ENCODE data around the gene TMEM267. TPM values are rescaled to one million over a fixed set of nuclear protein-coding genes. Genes with fewer than 3 reads are reported as not detected.

Gene TMEM267
- total RNA-seq, 4 donors from 2014 or later = 6.1 to 10.4 (median 9.2) TPM

- Histone ChIP-seq H3K9me3 (peaks cover 0 to 8% (median under 1%) of the 10 kb centered on the region in 4 donors), H3K4me1 (peaks cover 9 to 20% (median 19%) of the 10 kb centered on the region in 4 donors), H3K27me3 (no peaks in the 10 kb centered on the region), H3K4me3 (no peak overlapping the region), H3K36me3 (no peaks in the 10 kb centered on the region), H3K27ac (replicated peaks in 1 of 4) (peak overlapping the region in 2 of 4 donors; percentile 40 to 47)
- intact Hi-C loops (cut with DNase I) = no loop called here
- 70% methylated on average over 4 of the region's 4 CpGs for WGBS
- TF ChIP-seq EP300 (IDR thresholded peaks at IDR 0.05) (no peak), CTCF (IDR thresholded peaks at IDR 0.05) (no peak), POLR2A (IDR thresholded peaks at IDR 0.05; ENCODE audit: low read depth) (no peak), POLR2AphosphoS5 (IDR thresholded peaks at IDR 0.05) (no peak)
- no peak for DNase-seq (ENCODE audit: extremely low spot score)
Observed at GRCh38 chr5:43433382-43433781, 50.3 kb downstream of the TMEM267 start.

- no peak for DNase-seq (ENCODE audit: extremely low spot score)
- TF ChIP-seq CTCF (IDR thresholded peaks at IDR 0.05) = no peak
- TF ChIP-seq POLR2AphosphoS5 (IDR thresholded peaks at IDR 0.05) = peak; percentile 37 to 48
- no peak for TF ChIP-seq POLR2A (IDR thresholded peaks at IDR 0.05; ENCODE audit: low read depth)
- no peak for TF ChIP-seq EP300 (IDR thresholded peaks at IDR 0.05)
- WGBS = 50% methylated on average over 3 of the region's 3 CpGs
- Histone ChIP-seq H3K4me1 (peaks cover 9 to 20% (median 19%) of the 10 kb centered on the region in 4 donors), H3K27ac (replicated peaks in 1 of 4) (peak overlapping the region in 3 of 4 donors; percentile 20 to 60 (median 47)), H3K36me3 (no peaks in the 10 kb centered on the region), H3K27me3 (no peaks in the 10 kb centered on the region), H3K9me3 (peaks cover 0 to 2% (median 0%) of the 10 kb centered on the region in 4 donors), H3K4me3 (no peak overlapping the region)
- intact Hi-C loops (cut with DNase I) = no loop called here
Observed at GRCh38 chr5:43432486-43433375, 50.9 kb downstream of the TMEM267 start.

GRCh38 chr5:43429706-43430105 lies 54.0 kb downstream of the TMEM267 start:
- Histone ChIP-seq H3K36me3 (no peaks in the 10 kb centered on the region), H3K27ac (replicated peaks in 1 of 4) (no peak overlapping the region), H3K9me3 (no peaks in the 10 kb centered on the region), H3K4me3 (no peak overlapping the region), H3K4me1 (peaks cover 9 to 25% (median 21%) of the 10 kb centered on the region in 4 donors), H3K27me3 (no peaks in the 10 kb centered on the region)
- intact Hi-C loops (cut with DNase I) = no loop called here
- DNase-seq (ENCODE audit: extremely low spot score) = no peak
- TF ChIP-seq POLR2AphosphoS5 (IDR thresholded peaks at IDR 0.05) (no peak), EP300 (IDR thresholded peaks at IDR 0.05) (no peak), POLR2A (IDR thresholded peaks at IDR 0.05; ENCODE audit: low read depth) (no peak), CTCF (IDR thresholded peaks at IDR 0.05) (no peak)
- 93% methylated on average over 2 of the region's 2 CpGs for WGBS

GRCh38 chr5:43429016-43429415 lies 54.6 kb downstream of the TMEM267 start:
- intact Hi-C loops (cut with DNase I) = no loop called here
- H3K36me3 ChIP-seq = no peaks in the 10 kb centered on the region
- H3K27ac ChIP-seq (replicated peaks in 1 of 4) = no peak overlapping the region
- H3K4me1 ChIP-seq = peaks cover 9 to 25% (median 21%) of the 10 kb centered on the region in 4 donors
- no peak for DNase-seq (ENCODE audit: extremely low spot score)
- H3K27me3 ChIP-seq = no peaks in the 10 kb centered on the region
- 91% methylated on average over 7 of the region's 7 CpGs for WGBS
- TF ChIP-seq CTCF (IDR thresholded peaks at IDR 0.05) (no peak), POLR2A (IDR thresholded peaks at IDR 0.05; ENCODE audit: low read depth) (no peak), POLR2AphosphoS5 (IDR thresholded peaks at IDR 0.05) (no peak), EP300 (IDR thresholded peaks at IDR 0.05) (no peak)
- no peak overlapping the region for H3K4me3 ChIP-seq
- no peaks in the 10 kb centered on the region for H3K9me3 ChIP-seq

Data from esophagus muscularis mucosa (tissue), 4 donors.